Immature natural killer cell (primary cell): ENCODE results near the gene CSNK1E. TPM values are rescaled to one million over a fixed set of nuclear protein-coding genes. Genes with fewer than 3 reads are reported as not detected.
A peak's percentile ranks its signal among the peaks of the same experiment; 100 is the strongest.

ENCODE experiments used
- DNase-seq, 3 donors: peaks; one replicate each; pipeline ENCODE4 v3.0.0; 2022; ENCODE audit warnings: mixed read lengths in 1 of 3
- H3K27ac Mint-ChIP-seq, 6 donors: one replicate each; pipeline ENCODE4 v1.8.0; 2020; ENCODE audit warnings: mixed read lengths in 6 of 6, mild to moderate bottlenecking in 5 of 6, inconsistent platforms in 4 of 6, moderate library complexity in 3 of 6
- H3K27me3 Mint-ChIP-seq, 3 donors: one replicate each; pipeline ENCODE4 v1.8.0; 2020 to 2021; ENCODE audit warnings: low read depth in 3 of 3, mild to moderate bottlenecking in 3 of 3, mixed read lengths in 3 of 3, moderate library complexity in 3 of 3, inconsistent platforms in 1 of 3
- H3K36me3 Mint-ChIP-seq, 3 donors: one replicate each; pipeline ENCODE4 v1.8.0; 2020; ENCODE audit warnings: mixed read lengths in 3 of 3, inconsistent platforms in 2 of 3, mild to moderate bottlenecking in 2 of 3
- H3K4me1 Mint-ChIP-seq, 2 donors: one replicate each; pipeline ENCODE4 v1.8.0; 2020; ENCODE audit warnings: inconsistent platforms in 2 of 2, mild to moderate bottlenecking in 2 of 2, mixed read lengths in 2 of 2, moderate library complexity in 1 of 2
- H3K4me3 Mint-ChIP-seq, 5 donors: one replicate each; pipeline ENCODE4 v1.8.0; 2020; ENCODE audit warnings: mild to moderate bottlenecking in 5 of 5, mixed read lengths in 5 of 5, inconsistent platforms in 3 of 5, moderate library complexity in 3 of 5
- H3K9me3 Mint-ChIP-seq, 6 donors: one replicate each; pipeline ENCODE4 v1.8.0; 2020; ENCODE audit warnings: mild to moderate bottlenecking in 6 of 6, mixed read lengths in 6 of 6, inconsistent platforms in 4 of 6, moderate library complexity in 3 of 6
- polyA plus RNA-seq, 3 donors: library from polyadenylated mRNA; unstranded; fragments of 300-500 nt; fragmentation: Illumina TruSeq; gene quantifications; one replicate each; pipeline ENCODE4 v1.2.3, GENCODE V29; 2021

Gene CSNK1E
- polyA plus RNA-seq, 3 donors from 2014 or later: 7.5 to 12.1 (median 8.6) TPM

DNA sequence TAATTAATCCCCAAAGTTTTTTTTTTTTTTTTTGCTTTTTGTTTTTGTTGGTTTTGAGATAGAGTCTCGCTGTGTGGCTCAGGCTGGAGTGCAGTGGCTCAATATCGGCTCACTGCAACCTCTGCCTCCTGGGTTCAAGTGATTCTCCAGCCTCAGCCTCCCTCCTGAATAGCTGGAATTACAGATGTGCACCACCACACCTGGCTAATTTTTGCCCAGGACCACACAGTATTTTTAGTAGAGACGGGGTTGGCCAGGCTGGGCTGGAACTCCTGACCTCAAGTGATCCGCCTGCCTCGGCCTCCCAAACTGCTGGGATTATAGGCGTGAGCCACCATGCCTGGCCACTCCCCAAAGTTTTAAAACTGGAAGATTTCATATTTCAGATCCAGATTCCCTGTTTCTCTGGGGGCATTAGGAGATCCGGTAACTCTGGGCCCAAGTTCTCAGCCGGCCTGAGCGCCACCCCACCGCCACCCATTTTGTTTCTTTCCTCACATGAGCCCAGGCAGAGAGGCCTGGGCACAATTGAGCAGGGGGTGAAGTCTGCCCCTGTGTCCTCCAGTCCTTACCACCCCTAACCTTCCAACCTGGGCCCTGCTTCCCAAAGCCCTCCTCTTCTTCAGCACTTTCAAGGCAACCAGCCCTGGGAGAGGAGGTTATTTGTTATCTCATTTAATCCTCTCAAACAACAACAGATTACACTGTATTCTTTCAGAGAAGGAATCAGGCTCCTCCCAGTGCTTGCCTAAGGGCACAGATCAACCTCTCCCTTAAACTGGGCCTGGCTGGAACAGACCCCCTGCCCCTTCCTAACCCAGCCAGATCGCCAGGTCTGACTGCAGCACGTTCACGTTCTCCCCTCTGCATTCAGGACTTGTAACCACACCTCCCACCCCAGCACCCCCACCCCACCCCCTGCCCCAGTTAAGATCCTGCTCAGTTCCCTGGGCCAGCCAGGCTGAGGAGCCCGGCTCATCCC lies 1.9 kb upstream of the CSNK1E start:
- H3K27ac Mint-ChIP-seq: peak overlapping the region; percentile 43 to 92 (median 78)
- no peaks in the 10 kb centered on the region for H3K9me3 Mint-ChIP-seq
- no peaks in the 10 kb centered on the region for H3K36me3 Mint-ChIP-seq
- DNase-seq: no peak
- H3K4me3 Mint-ChIP-seq: peak overlapping the region in 4 of 5 donors; percentile 54 to 83 (median 56)
- H3K4me1 Mint-ChIP-seq: peaks cover 33 to 35% of the 10 kb centered on the region in 2 donors
- H3K27me3 Mint-ChIP-seq: peaks cover 2 to 8% (median 4%) of the 10 kb centered on the region in 3 donors

DNA sequence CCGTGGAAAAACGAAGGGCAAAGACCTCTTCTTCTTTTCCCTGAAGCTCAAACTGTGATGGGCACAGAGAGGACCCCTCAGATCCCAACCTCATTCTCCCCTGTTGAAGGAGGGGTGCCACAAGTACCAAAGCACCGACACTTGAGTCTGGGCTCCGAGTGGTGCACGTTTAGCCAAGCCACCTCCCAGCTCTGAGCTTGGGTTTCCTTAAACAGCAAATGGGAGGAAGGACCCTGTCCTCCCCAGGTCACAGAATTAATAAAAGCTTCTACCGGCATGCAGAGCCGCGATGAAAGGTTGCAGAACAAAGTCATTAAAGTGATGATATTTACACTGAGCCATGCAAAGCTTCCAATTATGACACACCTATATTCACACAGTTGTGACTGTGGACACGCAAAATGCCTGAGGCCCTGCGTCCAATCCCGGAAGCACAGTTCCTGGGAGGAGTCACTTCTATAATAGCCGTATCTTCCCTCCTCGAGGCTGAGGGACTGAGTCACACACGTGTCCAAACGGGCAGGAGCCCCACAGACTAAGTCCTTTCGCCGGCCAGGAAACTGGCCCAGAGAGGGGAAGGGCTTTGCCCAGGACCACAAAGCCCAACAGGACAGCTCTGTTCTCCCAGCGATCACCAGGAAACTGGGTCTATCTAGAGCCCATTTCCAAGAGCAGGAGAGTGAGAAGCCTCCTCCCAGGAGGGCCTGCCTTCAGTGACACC lies 922 bp upstream of the CSNK1E start:
- DNase-seq: no peak
- Mint-ChIP-seq H3K27me3 (peaks cover 2 to 8% (median 4%) of the 10 kb centered on the region in 3 donors), H3K36me3 (no peaks in the 10 kb centered on the region), H3K9me3 (no peaks in the 10 kb centered on the region), H3K4me3 (peak overlapping the region; percentile 80 to 89 (median 83)), H3K27ac (peak overlapping the region; percentile 86 to 92 (median 88)), H3K4me1 (peaks cover 41 to 44% of the 10 kb centered on the region in 2 donors)

DNA sequence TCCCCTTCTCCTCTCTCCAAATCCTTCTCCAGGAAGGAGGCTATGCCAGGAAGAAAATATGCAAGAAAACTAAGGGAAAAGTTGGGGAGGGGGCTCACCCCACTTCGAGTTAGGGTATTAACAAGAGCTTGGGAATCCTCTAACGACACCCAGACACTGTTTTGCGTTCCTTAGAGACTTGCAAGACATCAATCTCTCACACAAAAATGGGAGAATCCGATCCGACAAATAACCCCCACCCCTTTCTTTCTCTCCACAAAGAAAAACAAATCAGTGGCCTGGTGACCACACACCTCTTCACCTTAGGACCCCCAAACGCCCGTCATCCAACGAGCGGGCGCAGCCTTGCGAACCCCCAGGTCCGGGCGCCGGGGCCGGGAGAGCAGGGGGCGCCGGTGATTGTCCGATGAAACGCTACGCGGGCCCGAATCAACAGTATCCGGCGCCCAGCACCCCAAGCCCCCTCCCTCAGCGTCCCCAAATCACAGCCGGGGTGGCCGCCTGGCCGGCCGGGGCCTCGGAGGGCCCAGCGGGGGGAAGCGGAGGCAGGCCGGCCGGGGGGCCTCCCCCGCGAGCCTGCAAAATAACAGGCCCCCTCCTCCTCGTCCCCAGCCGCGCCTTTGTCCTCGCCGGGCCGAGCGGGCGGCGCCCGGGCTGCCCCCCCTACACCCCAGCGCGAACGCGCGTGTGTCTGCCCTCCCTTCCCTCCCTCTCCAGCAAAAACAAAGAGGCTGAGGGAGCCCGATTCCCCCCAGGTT lies 690 bp downstream of the CSNK1E start:
- Mint-ChIP-seq H3K9me3 (no peaks in the 10 kb centered on the region), H3K27ac (peak overlapping the region; percentile 93 to 96 (median 95)), H3K4me3 (peak overlapping the region; percentile 88 to 92 (median 88)), H3K36me3 (no peaks in the 10 kb centered on the region), H3K4me1 (peaks cover 54% of the 10 kb centered on the region in 2 donors), H3K27me3 (peaks cover 2 to 8% (median 4%) of the 10 kb centered on the region in 3 donors)
- DNase-seq: peak; percentile 59 to 71 (median 69)

DNA sequence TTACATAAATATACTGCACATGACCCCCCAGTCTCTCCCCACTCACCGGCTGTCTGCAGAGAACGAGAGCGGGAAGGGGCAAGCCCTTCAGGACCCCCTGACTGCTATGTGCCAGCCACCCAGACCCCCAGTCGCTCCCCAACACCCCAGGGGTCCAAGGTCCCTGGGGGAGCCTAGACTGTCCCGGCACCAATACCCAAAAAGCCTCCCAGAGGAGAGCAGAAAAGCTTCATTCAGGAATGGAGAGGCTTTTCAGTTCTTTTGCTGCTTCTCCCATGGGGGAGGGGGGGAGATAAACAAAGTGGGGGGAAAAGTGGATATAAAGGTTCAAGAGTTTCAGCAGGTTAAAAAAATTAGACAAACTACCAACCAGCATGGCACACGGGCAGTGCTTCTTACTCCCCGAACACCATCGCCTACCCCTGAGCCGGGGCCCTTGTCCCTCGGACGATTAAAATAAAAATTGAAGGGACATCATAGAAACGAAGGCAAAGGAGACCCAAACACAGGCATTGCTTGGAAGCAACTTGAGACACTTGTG lies 1.3 kb downstream of the CSNK1E start:
- Mint-ChIP-seq H3K27ac (peak overlapping the region; percentile 93 to 96 (median 95)), H3K9me3 (no peaks in the 10 kb centered on the region), H3K4me3 (peak overlapping the region; percentile 88 to 92 (median 88)), H3K36me3 (no peaks in the 10 kb centered on the region), H3K27me3 (peaks cover 2 to 8% (median 4%) of the 10 kb centered on the region in 3 donors), H3K4me1 (peaks cover 60% of the 10 kb centered on the region in 2 donors)
- DNase-seq: peak in 1 of 3 donors; percentile 20

DNA sequence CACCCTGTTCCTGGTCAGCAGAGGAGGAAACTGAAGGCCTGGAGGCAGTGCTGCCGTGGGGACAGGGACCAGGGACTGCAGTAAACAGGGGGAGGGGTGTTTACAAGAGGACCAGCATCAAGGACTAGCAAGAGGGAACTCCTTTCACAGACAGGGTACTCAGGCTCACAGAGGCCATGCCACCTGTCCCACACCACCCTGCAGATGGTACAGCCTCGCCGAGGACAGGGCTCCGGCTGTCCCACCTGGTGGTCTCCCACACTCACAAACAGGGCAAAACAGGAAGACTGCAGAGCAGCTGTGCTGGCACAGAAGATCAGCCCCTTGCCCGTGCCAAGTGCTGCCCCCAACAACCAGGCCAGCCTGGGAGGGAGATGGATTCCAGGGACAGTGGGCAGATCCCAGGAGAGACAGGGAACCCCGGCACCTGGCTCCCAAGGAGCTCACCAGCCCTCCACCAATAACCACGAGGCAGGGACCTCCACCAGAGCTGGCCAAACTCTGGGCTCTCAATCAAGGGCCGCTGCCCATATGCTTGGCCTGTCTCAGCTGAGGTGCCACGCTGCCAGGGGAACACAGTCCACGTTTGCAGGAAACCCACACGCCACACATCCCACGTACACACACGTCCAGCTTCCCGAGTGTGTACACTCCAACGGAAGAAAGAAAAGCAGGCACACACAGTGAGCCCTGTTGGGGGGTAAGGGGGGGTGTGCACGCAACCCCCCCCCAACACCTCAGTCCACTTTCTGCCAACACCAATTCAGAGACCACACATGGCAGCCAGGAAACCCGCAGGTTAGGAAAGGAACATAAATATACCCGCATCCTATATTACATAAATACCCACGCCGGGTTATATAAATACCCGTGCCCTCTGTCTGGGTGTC lies 2.1 kb downstream of the CSNK1E start:
- peak overlapping the region; percentile 88 to 92 (median 88) for H3K4me3 Mint-ChIP-seq
- H3K27me3 Mint-ChIP-seq: peaks cover 2 to 8% (median 4%) of the 10 kb centered on the region in 3 donors
- no peaks in the 10 kb centered on the region for H3K36me3 Mint-ChIP-seq
- peak; percentile 37 to 52 (median 44) for DNase-seq
- H3K4me1 Mint-ChIP-seq: peaks cover 62 to 67% of the 10 kb centered on the region in 2 donors
- peak overlapping the region; percentile 93 to 96 (median 95) for H3K27ac Mint-ChIP-seq
- H3K9me3 Mint-ChIP-seq: no peaks in the 10 kb centered on the region

DNA sequence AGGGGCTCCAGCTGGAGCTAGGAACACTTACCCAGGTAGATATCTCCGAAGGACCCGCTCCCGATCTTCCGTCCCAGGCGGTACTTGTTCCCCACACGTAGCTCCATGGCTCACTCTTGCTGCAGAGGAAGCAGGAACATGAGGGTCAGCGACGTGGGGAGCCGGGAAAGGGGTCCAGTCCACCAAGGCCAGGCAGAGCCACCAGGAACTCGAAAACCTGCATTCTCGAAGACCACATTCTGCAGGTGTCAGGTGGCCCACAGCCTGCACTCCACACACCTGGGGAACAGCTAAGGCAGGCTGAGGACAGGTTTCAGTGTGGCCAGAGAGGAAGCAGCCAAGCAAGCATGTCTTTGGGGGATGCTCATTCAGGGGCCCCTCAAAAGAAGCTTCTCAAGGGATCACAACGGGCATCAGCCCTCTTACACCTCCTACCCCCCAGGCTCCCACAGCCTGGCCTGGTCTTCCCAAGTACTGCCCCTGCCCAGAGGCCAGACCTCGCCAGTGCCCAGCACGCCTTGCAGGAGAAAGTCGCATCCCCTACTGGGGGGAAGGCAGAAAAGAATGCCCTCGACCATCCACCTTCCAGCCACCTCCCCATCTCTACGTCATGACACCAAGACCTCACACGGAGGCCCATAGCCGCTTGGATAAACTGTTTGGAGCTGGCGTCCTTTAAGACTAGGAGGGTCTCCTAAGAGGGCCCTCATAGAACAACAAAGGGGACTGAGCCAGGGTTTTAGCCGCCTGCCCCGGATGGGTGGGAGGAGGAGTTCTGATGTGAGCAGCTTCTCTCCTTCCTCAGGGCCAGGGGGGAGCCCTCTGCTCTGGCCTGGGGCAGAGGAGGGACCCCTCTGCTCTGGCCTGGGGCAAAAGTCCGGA lies 2.9 kb downstream of the CSNK1E start:
- H3K27ac Mint-ChIP-seq: peak overlapping the region; percentile 93 to 96 (median 95)
- H3K9me3 Mint-ChIP-seq: no peaks in the 10 kb centered on the region
- no peaks in the 10 kb centered on the region for H3K36me3 Mint-ChIP-seq
- H3K4me1 Mint-ChIP-seq: peaks cover 61 to 69% of the 10 kb centered on the region in 2 donors
- peaks cover 1 to 8% (median 4%) of the 10 kb centered on the region in 3 donors for H3K27me3 Mint-ChIP-seq
- H3K4me3 Mint-ChIP-seq: peak overlapping the region; percentile 88 to 92 (median 88)
- no peak for DNase-seq

DNA sequence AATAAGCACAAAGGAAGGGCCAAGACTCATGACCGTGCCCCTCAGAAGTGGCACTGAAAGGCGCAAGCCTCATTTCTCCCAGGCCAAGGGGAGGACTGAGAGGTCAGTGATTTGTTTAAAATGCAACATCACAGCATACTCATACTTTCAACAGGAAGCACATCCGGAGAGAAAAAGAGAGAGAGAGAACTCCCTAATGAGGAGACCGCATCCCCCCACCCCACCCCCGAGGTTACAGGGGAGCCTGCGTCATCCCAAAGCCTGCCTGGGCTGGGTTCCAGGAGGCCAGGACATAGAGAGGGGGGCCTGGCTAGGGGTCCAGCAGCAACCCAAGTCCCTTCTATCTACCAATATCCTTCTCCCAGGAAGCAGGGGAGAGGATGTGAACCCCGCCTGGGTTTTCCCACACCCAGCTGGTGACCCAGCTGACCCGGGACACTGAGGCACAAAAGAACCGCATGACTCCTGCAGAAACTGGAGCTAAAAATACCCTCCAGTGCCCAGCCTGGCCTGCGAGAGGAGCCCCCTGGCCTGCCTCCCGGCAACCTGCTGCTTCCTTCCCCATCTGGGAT lies 3.8 kb downstream of the CSNK1E start:
- Mint-ChIP-seq H3K27me3 (peaks cover 0 to 10% (median 4%) of the 10 kb centered on the region in 3 donors), H3K4me1 (peaks cover 62 to 75% of the 10 kb centered on the region in 2 donors), H3K4me3 (peak overlapping the region in 3 of 5 donors; percentile 13 to 41 (median 22)), H3K9me3 (no peaks in the 10 kb centered on the region), H3K36me3 (no peaks in the 10 kb centered on the region), H3K27ac (peak overlapping the region; percentile 45 to 96 (median 81))
- DNase-seq: no peak

DNA sequence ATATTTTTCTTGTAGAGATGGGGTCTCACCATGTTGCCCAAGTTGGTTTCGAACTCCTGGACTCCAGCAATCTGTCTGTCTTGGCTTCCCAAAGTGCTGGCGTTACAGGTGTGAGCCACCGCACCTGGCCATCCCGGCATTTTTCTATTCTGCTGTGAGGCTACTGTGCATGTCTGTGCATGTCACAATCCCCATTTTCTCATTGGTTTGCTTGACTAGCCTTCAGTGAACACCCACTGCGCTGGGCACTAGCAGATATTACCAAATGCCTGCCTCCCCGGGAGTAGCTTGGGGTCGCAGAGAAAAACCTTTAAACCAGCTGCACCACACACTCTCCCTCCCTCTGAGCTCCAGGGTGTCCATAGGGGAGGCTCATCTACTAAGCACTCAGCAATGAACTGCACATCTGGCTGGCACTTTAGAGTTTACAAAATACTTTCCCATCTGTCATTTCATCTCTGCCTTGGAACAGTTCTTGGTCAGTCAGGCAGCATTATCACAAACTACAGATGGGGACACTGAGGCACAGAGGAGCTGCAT lies 4.9 kb downstream of the CSNK1E start:
- Mint-ChIP-seq H3K27ac (peak overlapping the region in 3 of 6 donors; percentile 25 to 60 (median 52)), H3K4me3 (no peak overlapping the region), H3K36me3 (no peaks in the 10 kb centered on the region), H3K9me3 (no peaks in the 10 kb centered on the region), H3K4me1 (peaks cover 57 to 72% of the 10 kb centered on the region in 2 donors), H3K27me3 (peaks cover 0 to 11% (median 4%) of the 10 kb centered on the region in 3 donors)
- no peak for DNase-seq

DNA sequence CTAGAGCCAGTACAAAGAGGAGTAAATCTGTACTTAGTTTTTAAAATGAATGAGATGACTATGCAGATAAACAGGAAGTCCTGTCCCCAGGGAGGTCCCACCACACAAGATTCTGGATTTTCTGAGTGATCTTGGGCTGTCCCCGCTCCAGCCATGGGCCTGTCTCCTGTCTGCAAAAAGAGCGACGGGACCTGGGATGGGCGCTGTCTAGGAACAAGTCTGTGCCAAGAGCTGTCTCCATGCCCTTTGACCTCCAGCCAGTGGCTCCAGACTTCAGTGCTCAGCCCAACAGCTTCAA lies 6.0 kb downstream of the CSNK1E start:
- Mint-ChIP-seq H3K27ac (peak overlapping the region in 2 of 6 donors; percentile 37 to 59), H3K36me3 (no peaks in the 10 kb centered on the region), H3K4me3 (no peak overlapping the region), H3K9me3 (no peaks in the 10 kb centered on the region), H3K27me3 (peaks cover 0 to 8% (median 2%) of the 10 kb centered on the region in 3 donors), H3K4me1 (peaks cover 57 to 75% of the 10 kb centered on the region in 2 donors)
- DNase-seq: no peak

DNA sequence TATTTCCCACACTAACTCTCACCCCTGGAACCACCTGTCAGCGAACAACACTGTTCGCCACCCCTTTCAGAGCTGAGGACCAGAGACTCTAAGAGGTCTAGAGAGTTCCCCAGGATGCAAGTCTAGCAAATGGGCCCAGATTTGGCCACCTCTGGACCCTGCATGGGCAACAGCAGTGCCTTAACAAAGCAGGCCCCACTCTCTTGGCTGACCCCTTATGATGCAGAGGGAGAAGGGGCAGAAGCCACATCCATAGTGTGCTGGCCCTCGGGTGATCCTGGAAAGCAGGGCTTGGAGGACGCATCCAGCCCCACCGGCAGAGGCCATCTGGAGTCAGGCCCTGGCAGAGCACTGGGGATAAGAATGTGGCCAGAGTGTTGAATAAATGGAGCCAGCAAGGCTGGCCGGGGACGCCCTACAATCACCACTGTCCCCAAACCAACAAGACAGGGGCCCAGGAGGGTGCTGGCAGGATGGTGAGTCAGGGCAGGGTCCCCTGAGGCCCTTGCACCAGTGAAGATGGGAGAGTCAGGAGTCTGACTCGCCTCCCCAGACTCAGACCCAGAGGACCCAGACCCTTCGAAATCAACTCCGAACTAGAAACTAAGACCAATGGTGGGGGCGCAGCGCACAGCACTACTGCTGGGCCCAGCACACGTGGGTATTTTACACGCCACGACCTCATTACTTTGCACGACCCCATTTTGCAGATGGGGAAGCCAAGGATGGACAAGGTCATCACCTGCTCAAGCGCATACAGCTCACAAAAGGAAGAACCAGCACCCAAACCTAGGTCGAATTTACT lies 6.5 kb downstream of the CSNK1E start:
- Mint-ChIP-seq H3K4me3 (no peak overlapping the region), H3K27me3 (peaks cover 0 to 8% (median 0%) of the 10 kb centered on the region in 3 donors), H3K36me3 (no peaks in the 10 kb centered on the region), H3K27ac (peak overlapping the region in 3 of 6 donors; percentile 13 to 59 (median 55)), H3K9me3 (no peaks in the 10 kb centered on the region), H3K4me1 (peaks cover 57 to 75% of the 10 kb centered on the region in 2 donors)
- DNase-seq: no peak
